HG02571 (cell line): Measurements from ENCODE around the gene GNGT2.

ENCODE experiments used
- ATAC-seq: cut with Tn5 transposase; IDR thresholded peaks from one replicate; pipeline ENCODE4 v1.9.1; 2021; ENCODE audit warnings: mild to moderate bottlenecking, moderate library complexity; ENCODE audit not compliant: unreplicated experiment

The GNGT2 gene

DNA sequence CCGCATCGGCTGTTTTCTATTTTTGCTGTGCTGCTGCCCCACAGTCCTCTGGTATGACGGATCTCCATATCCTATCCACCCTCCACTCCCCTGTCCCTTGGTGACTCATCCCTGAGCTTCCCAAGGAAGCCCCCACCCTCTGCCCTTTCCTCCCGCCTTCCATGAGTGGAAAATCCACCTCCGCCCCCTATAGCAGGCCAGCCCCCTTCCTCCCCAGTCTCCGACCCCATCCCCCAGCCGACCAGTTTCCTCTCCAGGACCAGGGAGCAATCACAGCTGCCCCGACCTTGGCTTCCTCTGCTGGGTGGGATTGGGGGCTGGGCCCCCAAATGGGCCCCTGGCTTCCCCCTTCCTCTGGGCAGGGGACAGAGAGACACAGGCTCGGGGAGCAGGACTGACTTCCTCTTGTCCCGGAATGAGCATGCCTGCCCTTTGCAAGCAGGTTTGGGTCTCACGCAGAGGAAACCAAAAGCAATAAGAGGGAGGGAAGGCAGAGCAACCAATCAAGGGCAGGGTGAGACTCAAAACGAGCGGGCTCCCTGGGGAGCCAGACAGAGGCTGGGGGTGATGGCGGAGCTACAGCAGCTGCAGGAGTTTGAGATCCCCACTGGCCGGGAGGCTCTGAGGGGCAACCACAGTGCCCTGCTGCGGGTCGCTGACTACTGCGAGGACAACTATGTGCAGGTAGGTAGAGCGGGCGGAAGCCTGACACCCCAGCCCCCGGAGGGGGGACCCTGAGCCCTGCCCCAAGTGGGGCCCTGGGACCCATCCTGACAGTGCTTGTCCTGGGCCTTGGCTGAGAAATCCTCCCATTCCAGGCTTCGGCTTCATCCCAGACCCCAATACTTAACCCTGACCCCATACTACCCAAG, at the start of gene GNGT2, which contains the start of gene ABI3:
Gene GNGT2 (minus strand): TSS at position 417 of the 872 bp plus-strand sequence. CDS start 3,152 bp downstream, outside the sequence.
Gene ABI3 (plus strand): TSS at position 550 of the 872 bp plus-strand sequence. CDS start 18 bp downstream, at position 568.
- ATAC-seq: peak; percentile 77

DNA sequence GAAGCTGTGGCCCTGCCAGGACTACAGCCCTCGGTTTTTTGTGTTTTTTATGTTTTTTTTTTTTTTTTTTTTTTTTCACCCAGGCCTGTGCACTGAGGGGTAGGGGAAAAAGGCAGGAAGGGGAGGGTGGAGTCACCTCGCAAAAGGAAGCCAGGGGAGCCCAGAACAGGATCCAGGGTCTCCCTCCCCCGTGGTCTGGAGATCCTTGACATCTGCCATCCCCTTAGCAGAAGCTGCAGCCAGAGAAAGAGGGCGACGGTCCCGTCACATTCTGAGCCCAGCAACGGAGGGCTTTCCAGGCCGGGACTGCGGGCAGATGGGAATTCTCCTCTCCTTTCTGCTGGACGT, 49.3 kb upstream of the GNGT2 start:
- no peak for ATAC-seq

DNA sequence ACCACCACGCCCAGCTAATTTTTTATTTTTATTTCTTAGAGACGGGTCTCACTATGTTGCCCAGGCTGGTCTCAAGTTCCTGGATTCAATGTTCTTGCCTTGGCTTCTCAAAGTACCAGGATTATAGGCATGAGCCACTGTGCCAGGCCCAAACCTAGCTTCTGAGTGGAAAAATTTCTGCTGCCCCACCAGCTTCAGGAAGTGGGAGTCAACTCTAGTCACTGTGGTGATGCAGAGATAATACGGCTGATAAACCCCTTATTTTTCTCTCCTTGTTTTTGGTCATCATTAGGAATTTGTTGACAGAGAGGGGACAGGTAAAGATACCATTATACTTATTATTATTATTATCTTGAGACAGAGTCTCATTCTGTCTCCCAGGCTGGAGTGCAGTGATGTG, 48.0 kb upstream of the GNGT2 start:
- ATAC-seq: no peak

DNA sequence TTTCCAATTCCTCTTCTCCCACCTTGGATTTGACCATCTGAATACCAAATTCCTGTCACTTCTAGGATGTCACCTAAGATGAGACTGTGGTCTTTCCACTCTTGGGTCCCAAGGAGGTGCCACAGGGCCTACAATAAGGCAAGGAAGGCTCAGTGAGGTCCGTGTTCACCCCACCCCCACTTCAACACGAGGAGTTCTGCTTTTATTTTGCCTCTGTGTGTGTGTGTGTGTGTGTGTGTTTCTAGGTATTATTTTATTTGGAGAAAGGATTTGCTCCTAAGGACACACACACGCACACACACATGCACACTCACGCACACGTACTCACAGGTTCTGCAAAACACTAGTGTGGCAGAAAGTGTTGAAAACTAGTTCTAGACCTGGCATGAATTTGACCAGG, 44.8 kb upstream of the GNGT2 start:
- no peak for ATAC-seq

DNA sequence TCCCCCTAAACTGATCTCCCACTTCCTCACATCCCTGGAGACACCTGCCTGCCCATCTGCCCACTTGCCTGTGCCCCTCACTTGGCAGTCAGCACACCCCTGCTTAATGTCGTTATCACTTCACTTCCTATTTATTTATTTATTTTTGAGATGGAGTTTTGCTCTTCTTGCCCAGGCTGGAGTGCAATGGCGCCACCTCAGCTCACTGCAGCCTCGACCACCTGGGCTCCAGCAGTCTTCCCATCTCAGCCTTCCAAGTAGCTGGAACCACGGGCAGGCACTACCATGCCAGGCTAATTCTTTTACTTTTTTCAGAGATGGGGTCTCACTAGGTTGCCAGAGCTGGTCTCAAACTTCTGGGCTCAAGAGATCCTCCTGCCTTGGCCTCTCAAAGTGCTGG, 43.7 kb upstream of the GNGT2 start:
- no peak for ATAC-seq

DNA sequence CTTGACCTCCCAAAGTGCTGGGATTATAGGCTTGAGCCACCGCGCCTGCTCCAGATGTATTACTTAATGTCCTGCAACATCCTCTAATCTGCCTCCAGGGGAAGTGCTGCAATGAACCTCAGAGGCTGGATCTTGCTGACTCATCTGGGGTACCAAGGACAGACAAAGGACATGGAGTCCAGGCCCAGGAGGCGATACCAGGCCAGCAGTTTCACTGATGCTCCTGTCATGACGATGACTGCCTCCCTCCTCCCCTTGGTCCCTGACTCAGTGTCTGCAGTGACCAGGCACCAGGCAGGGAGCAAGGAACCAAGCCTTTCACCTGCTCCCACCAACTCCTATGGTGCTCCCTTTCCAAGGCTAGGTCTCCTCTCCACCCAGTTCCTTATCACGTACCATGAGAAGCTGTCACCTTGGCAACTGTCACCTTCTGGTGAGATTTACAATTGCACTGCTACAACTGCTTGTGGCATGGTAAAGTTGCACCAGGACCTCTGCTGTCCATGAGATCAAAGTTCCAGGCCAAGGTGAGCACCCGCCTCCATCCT, 41.8 kb upstream of the GNGT2 start:
- no peak for ATAC-seq

DNA sequence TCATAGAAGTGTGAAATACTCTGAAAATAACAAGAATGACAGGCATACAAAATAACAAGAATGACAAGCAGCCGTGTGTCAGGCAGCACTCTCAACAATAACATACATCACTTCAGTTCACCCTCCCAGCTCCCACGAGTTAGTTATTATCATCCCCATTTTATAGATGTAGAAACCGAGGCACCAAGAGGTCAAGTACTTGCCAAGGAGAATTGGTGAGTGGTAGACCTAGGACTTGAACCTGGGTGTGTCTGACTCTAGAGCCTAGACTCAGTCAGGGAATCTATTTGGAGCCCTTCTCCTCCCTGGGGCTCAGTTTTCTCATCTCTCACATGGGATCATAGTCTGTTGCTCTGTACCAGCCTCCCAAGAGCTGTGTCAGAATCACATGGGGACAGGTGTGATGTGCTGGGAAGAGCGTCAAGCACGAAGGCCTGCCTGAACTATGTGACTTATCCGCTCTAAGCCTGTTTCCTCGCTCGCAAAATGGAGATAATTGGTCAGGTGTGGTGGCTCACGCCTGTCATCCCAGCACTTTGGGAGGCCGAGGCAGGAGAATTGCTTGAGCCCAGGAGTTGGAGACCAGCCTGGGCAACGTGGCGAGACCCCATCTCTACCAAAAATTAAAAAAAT, 39.6 kb upstream of the GNGT2 start:
- ATAC-seq: no peak

DNA sequence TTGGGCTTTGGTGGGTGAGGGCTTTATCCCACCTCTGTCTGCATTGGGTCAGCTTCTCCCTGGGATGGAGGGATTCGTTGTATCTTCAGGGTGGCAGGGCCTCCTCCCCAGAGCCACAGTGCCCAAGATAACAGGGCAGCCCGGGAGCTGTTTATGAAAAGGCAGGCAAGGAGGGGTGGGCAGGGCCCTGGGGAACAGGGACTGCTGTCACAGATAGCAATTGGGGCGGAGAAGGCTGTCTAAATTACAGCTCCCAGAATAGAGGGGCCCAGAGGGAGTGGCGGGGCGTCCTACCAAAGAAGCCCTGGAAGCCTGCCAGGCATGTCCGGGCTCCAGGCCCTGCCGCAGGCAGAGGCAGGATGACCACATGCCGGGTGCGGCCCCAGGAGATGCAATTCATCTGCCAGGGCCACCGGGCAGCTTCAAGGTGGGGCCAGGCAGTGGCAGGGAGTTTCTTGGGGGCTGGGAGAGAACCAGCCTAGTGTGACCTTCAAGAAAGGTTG, 39.0 kb upstream of the GNGT2 start:
- no peak for ATAC-seq

DNA sequence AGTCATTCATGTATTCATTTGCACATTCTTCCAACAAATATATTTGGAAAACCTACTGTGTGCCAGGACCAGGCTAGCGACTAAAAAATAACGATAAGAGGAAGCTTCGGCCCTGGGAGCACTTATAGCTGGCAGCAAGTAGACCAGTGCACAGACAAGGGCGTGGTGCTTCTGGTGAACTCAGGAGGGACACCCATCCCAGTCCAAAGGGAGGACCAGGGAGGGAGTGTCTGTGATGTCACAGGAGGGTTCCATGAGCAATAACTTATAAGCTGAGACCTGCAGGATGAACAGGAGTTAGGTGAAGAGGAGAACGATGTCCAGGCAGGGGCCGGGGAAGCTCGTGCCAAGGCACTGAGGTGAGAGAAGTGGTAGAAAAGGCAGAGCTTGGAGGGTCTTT, 37.6 kb upstream of the GNGT2 start:
- no peak for ATAC-seq

DNA sequence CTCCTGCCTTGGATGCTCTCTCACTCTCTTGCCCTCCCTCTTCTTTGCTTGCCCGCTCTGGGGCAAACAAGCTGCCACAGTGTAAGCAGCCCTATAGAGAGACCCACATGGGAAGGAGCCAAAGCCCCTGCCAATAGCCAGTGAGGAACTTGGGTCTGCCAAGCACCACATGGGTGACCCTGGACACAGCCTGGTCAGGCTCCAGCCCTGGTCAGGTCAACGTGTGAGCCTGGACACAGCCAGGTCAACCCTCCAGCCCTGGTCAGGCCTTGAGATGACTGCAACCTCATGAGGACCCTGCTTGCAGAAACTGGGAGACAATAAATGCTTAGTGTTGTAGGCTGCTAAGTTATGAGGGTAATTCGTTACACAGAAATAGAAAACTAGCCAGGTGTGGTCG, 34.5 kb upstream of the GNGT2 start:
- no peak for ATAC-seq

DNA sequence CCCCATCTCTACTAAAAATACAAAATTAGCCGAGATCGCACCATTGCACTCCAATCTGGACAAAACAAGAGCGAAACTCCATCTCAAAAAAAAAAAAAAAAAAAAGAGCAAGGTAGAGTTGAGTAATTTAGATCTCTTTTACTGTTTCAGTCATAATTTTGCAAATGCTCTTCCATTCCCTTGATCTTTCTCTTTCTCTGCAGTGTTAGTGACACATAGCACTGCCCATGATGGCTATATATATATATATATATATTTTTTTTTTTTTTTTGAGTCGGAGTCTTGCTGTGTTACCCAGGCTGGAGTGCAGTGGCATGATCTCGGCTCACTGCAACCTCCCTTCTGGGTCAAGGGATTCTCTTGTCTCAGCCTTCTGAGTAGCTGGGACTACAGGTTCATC, 32.4 kb upstream of the GNGT2 start:
- ATAC-seq: no peak

DNA sequence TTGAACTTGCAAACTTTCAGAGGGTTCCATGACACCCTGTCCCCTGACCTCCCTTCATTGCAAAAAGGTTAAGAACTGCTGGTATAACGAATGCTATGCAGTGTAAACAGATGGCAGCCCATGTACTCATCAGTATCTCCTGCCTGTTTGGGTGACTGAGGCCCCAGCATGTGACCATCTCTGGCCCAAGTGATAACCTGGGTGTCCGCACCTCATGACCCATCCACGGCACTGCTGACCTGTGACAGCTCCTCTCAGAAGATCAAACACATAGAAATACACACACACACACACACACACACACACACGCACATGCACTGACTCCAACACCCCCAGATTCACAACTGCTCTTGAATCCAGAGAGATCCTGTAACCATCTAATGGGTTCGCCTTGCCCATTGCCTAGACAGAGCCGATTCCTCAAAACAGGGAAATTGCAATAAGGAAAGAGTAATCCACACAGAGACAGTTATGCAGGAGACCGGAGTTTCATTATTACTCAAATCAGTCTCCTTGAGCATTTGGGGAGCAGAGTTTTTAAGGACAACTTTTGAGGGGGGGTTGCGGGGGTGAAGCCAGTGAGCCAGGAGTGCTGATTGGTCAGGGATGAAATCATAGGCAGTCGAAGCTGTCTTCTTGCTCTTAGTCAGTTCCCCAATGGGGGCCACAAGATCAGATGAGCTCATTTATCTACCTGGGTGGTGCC, 31.5 kb upstream of the GNGT2 start:
- no peak for ATAC-seq

DNA sequence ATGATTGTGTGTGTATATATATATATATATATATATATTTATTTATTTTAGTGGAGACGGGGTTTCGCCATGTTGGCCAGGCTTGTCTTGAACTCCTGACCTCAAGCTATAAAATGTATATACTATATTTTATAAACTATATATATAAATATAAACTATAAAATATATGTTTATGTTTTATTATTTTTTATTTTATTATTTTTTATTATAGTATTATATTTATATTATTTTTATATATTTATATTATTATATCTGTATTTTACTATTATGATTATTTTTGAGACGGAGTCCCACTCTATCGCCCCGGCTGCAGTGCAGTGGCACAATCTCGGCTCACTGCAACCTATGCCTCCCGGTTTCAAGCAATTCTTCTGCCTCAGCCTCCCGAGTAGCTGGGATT, 30.7 kb upstream of the GNGT2 start:
- ATAC-seq: no peak

DNA sequence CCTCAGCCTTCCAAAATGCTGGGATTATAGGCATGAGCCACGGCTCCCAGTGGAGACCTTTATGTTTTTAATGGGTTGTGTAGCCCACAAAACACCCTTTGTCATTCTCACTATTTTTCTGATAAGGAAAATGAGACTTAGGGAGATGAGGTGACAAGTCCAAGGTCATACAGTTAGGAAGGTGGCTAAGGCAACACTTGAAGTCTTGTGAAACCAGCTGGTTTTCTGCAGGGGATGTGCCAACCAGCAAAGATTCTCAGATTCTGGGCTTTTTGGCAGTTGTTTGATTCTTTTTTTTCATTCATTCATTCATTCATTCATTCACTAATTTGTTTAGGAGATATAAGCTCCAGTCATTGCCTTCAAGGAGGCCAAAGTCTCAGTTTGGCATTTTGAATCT, 30.2 kb upstream of the GNGT2 start:
- no peak for ATAC-seq

DNA sequence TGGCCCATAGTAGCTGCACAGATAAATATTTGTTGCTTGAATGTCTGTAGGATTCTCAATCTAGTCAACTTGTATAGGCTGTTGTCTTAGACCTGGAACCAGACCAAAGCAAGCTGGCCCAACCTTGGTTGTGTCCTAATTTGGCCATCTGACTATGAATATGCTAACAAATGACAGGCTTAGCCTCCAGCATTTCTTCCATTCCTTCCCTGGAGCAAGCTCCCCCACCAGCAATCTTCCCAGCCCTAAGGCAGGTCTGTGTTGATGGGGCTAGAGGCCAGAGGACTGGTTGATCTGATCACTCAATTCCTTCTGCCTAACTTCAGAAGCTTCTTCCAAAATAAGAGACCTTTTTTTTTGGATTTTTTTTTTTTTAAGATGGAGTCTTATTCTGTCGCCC, 29.6 kb upstream of the GNGT2 start:
- no peak for ATAC-seq

DNA sequence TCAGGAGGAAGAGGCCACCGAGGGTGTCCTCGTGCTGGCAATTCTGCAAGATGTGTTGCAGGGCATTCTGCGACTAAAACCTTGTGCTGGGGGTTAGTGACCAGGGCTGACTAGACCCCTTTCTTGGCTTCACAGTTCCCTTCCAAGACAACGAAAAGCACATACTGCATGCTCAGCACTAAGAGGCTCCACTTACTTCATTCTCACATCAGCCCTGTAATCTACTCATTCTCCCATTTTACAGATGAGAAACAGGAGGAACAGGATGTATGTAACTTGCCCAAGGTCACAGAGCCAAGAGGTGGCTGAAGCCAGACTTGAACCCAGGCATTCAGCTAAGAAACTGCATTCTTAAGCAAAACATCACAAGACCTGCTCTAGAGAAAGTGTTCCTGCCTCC, 25.5 kb upstream of the GNGT2 start:
- no peak for ATAC-seq

DNA sequence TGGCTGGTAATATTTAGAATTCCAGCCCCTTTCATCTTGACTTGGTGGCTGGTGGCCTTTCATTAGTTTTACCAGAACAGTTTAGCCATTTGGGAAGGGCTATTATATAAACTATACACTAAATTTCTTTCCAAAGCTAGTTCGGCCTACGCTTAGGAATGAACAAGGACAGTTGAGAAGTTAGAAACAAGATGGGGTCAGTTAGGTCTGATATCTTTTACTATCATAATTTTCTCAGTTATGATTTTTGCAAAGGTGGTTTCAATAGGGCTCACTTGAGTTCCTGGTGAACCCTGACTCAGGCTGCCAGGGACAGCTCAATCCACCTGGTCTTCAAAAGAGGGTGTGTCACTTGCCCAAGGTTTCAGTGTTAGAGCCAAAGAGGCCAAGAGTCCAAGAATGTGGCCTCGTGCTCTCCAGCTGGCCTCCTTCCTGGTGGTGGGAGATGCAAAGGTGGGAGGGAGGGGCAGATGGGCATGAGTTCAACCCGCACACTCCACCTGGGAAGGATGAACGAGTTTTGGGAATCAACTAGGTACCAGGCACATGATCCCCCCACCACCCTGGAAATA, 24.2 kb upstream of the GNGT2 start:
- ATAC-seq: no peak

DNA sequence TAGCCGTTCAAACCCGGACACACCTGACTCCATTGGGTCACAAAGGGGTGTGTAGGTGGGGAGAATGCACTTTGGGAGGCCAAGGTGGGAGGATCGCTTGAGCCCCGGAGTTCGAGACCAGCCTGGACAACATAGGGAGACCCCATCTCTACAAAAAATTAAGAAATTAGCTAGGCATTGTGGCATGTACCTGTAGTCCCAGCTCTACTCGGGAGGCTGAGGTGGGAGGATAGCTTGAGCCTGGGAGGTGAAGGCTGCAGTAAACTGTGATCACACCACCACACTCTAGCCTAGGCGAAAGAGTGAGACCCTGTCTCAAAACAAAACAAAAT, 21.2 kb upstream of the GNGT2 start:
- ATAC-seq: no peak

DNA sequence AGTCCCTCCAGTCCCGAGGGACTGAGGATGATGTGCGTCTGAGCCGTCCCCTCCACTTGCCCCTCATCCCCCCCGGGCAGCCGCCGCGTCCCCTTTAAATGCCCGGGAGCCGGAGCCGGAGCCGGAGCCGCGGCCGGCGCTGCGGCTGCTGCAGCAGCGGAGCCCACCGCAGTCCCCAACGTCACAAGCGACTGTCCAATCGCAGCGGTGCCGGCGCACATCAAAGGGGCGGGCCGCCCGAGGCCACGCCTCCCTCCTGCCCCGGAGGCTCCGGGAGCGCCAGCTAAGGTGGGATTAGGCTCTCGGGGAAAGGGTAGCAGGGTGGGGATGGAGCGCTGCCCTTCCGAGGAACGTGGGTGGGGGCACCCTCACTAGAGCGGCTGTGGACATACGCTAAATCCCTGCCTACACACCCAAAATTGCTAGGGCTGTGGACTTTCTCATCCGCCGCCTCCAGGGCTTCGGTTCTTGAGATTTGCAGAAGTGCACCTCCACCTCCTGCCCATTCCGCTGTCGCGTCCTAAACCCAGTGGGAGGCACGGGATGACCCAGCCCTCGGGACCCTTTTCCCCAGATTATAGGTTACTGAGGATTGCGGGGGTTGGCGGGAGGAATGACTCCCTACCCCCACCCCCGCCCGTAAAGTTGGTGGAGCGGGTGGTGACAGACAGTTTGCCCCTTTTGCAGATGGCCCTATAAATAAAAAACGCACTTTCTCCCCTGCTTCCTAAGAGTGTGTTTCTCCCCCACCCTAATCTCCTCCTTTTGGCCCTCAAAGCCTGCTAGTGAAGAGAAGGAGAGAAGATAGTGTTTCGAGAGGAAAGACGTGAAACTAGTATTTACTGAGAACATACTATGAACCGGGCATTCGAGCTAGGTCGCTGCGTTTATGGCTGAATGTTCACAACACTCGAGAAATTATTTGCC, 20.5 kb upstream of the GNGT2 start, which contains the start of gene PHOSPHO1:
Gene PHOSPHO1 (minus strand): TSS at position 152 of the 927 bp plus-strand sequence. CDS start 4,096 bp downstream, outside the sequence.
- ATAC-seq: peak; percentile 77
